SU-DHL-6 (cell line): ENCODE data around the gene CD247.

ENCODE experiments used
- EZH2phosphoT487 ChIP-seq: fragments of 200-600 bp; sonication (generic), shearing (Covaris generic); conservative IDR thresholded peaks from 2 replicates; pipeline ENCODE4 v1.6.1; 2018; ENCODE audit warnings: mild to moderate bottlenecking, antibody characterized with exemption, low read length, moderate library complexity, mixed read lengths
- TF ChIP-seq, protein P1 (sequence below): fragments of 200-600 bp; sonication (generic); IDR thresholded peaks from one replicate; pipeline ENCODE4 v1.5.1; 2017; ENCODE audit warnings: antibody characterized with exemption, mild to moderate bottlenecking, low read length, moderate library complexity; ENCODE audit not compliant: insufficient read depth, poor library complexity, severe bottlenecking

DNA sequence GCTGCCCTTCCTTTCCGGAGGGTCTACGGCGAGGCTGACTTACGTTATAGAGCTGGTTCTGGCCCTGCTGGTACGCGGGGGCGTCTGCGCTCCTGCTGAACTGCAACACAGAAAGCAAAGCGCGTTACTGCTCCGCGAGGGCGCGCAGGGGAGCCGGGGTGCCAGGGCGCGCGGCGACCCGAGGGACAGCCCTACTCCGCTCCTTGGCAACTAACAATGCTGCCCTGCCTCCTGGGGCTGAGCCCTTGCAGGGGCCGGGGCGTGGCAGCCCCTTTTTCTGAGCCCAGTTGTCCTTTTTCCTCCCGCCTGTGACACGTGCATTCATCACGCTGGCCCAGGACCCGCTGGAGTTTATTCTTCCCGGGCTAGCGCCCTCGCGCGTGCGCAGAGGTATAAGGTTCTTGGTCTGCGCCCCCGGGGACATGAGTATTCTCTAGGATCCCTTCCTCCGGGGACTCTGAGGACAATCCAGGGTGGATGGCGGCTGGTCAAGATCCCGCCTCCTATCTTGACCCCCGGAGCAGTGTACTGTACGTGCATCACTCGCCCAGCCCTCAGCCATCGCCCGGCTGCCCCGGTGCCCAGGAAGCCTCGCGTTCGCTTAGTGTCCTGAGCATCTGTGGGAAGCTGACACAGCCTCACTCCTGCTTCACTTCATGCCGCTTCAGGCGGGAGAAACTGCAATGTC, 78.9 kb downstream of the CD247 start:
- TF ChIP-seq, protein P1, sequence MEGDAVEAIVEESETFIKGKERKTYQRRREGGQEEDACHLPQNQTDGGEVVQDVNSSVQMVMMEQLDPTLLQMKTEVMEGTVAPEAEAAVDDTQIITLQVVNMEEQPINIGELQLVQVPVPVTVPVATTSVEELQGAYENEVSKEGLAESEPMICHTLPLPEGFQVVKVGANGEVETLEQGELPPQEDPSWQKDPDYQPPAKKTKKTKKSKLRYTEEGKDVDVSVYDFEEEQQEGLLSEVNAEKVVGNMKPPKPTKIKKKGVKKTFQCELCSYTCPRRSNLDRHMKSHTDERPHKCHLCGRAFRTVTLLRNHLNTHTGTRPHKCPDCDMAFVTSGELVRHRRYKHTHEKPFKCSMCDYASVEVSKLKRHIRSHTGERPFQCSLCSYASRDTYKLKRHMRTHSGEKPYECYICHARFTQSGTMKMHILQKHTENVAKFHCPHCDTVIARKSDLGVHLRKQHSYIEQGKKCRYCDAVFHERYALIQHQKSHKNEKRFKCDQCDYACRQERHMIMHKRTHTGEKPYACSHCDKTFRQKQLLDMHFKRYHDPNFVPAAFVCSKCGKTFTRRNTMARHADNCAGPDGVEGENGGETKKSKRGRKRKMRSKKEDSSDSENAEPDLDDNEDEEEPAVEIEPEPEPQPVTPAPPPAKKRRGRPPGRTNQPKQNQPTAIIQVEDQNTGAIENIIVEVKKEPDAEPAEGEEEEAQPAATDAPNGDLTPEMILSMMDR = no peak
- no peak for TF ChIP-seq EZH2phosphoT487
